Uterus (tissue), 4 donors: ENCODE data around the gene CLMP. TPM values are rescaled to one million over a fixed set of nuclear protein-coding genes. Genes with fewer than 3 reads are reported as not detected.

Experiments used
- DNase-seq, 2 donors: peaks; one replicate each; pipeline ENCODE4 v3.0.0-alpha.2; 2019 to 2020
- H3K27ac ChIP-seq, 2 donors: fragments of 200-600 bp; sonication (generic); 1 replicate in 1 of 2; 2 replicates in 1 of 2; pipeline ENCODE4 v1.5.1; 2016 to 2018
- H3K27me3 ChIP-seq, 2 donors: fragments of 200-600 bp; sonication (generic); one replicate each; pipeline ENCODE4 v1.5.1; 2018 to 2019; ENCODE audit warnings: control low read depth in 1 of 2
- H3K36me3 ChIP-seq, 2 donors: fragments of 200-600 bp; sonication (generic); one replicate each; pipeline ENCODE4 v1.5.1; 2019; ENCODE audit warnings: control low read depth in 1 of 2
- H3K4me1 ChIP-seq, 2 donors: fragments of 200-600 bp; sonication (generic); one replicate each; pipeline ENCODE4 v1.5.1; 2018 to 2019; ENCODE audit warnings: control low read depth in 1 of 2
- H3K4me3 ChIP-seq, 2 donors: fragments of 200-600 bp; sonication (generic); 1 replicate in 1 of 2; 2 replicates in 1 of 2; pipeline ENCODE4 v1.5.1; 2018 to 2019; ENCODE audit warnings: mild to moderate bottlenecking in 1 of 2
- H3K9me3 ChIP-seq, 2 donors: fragments of 200-600 bp; sonication (generic); one replicate each; pipeline ENCODE4 v1.5.1; 2019; ENCODE audit warnings: control low read depth in 1 of 2
- CTCF ChIP-seq, 4 experiments: fragments of 200-600 bp in 2 of 4; fragments of 450-650 bp in 2 of 4; sonication (generic) in 2 of 4; IDR thresholded peaks; one replicate each; pipeline ENCODE4 v1.5.1; 2016 to 2019; ENCODE audit warnings: antibody characterized with exemption in 4 of 4, mild to moderate bottlenecking in 2 of 4, moderate library complexity in 1 of 4
- POLR2A ChIP-seq, 2 donors: fragments of 450-650 bp; IDR thresholded peaks; one replicate each; pipeline ENCODE4 v1.6.1; 2016; ENCODE audit warnings: antibody characterized with exemption in 2 of 2, mild to moderate bottlenecking in 1 of 2, moderate library complexity in 1 of 2
- intact Hi-C: fragments of 100-400 bp; cut with DNase I; formaldehyde crosslinking; loops from one replicate; pipeline ENCODE4 v1.15.1; 2023; ENCODE audit warnings: low total_unique reads
- total RNA-seq, 4 donors: library from RNA; depleted of rRNA in 3 of 4; stranded (reverse); fragments of >200 nt in 3 of 4; gene quantifications; one replicate each; pipeline versions ENCODE4 v1.1.0 to v1.2.4, GENCODE V29; 2014 to 2023
- donor health status: DM: yes; HTN: yes; CAD: no.

Gene CLMP
- total RNA-seq, 4 donors from 2014 or later, result 51.6 to 143 (median 95.7) TPM

DNA sequence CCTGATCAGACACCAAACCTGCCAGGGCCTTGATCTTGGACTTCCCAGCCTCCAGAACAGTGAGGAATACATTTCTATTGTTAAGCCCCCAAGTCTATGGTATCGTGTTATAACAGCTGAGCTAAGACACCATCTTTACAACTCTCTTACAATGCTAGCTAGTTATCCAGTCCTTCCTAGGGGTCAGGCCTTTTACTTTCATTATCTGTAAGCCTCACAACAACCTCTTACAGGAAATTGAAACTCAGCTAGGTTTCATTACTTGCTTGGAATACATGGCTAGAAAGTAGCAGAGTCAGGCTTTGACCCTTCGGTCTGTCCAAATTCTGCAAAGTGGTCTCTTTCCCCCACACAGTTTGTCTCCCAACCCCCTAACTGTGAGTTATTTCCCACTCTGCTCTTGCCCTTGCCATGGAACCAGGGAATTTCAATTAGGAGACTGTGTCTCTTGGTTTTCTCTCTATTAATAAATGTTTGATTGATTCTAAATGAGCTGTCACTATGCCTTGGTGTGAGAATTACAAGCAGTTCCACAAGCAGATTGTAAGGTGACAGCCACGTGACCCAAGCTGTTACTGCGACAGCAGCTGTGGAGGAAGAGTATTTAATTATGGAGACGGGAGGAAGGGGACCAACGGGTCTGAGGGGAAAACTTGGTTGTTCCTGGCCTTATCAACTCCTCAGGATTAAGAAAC is 38.4 kb upstream of the CLMP start:
- no peaks in the 10 kb centered on the region for H3K9me3 ChIP-seq
- no peaks in the 10 kb centered on the region for H3K36me3 ChIP-seq
- no peak for TF ChIP-seq CTCF (IDR thresholded peaks at IDR 0.05)
- TF ChIP-seq POLR2A (IDR thresholded peaks at IDR 0.05), result no peak
- no peaks in the 10 kb centered on the region for H3K4me1 ChIP-seq
- H3K4me3 ChIP-seq, result no peak overlapping the region
- no peaks in the 10 kb centered on the region for H3K27me3 ChIP-seq
- H3K27ac ChIP-seq, result no peak overlapping the region
- intact Hi-C loops, result no loop called here
- no peak for DNase-seq

GRCh38 chr11:123231777-123232176 is 36.7 kb upstream of the CLMP start:
- Histone ChIP-seq H3K4me1 (no peaks in the 10 kb centered on the region), H3K36me3 (no peaks in the 10 kb centered on the region), H3K4me3 (no peak overlapping the region), H3K27ac (no peak overlapping the region), H3K9me3 (no peaks in the 10 kb centered on the region), H3K27me3 (no peaks in the 10 kb centered on the region)
- intact Hi-C loops, result no loop called here
- TF ChIP-seq POLR2A (IDR thresholded peaks at IDR 0.05), result no peak
- TF ChIP-seq CTCF (IDR thresholded peaks at IDR 0.05), result no peak
- DNase-seq, result no peak

- H3K27ac ChIP-seq, result no peak overlapping the region
- H3K4me1 ChIP-seq, result no peaks in the 10 kb centered on the region
- TF ChIP-seq CTCF (IDR thresholded peaks at IDR 0.05) (no peak), POLR2A (IDR thresholded peaks at IDR 0.05) (no peak)
- no peak for DNase-seq
- no peaks in the 10 kb centered on the region for H3K9me3 ChIP-seq
- no peak overlapping the region for H3K4me3 ChIP-seq
- no peaks in the 10 kb centered on the region for H3K36me3 ChIP-seq
- H3K27me3 ChIP-seq, result no peaks in the 10 kb centered on the region
- intact Hi-C loops, result no loop called here
These were observed 36.2 kb upstream of the CLMP start for GRCh38 chr11:123231256-123231655.

GRCh38 chr11:123230346-123230745 is 35.3 kb upstream of the CLMP start:
- Histone ChIP-seq H3K9me3 (no peaks in the 10 kb centered on the region), H3K27me3 (no peaks in the 10 kb centered on the region), H3K27ac (no peak overlapping the region), H3K36me3 (no peaks in the 10 kb centered on the region), H3K4me1 (no peaks in the 10 kb centered on the region), H3K4me3 (no peak overlapping the region)
- DNase-seq, result no peak
- intact Hi-C loops, result no loop called here
- TF ChIP-seq CTCF (IDR thresholded peaks at IDR 0.05) (no peak), POLR2A (IDR thresholded peaks at IDR 0.05) (no peak)

DNA sequence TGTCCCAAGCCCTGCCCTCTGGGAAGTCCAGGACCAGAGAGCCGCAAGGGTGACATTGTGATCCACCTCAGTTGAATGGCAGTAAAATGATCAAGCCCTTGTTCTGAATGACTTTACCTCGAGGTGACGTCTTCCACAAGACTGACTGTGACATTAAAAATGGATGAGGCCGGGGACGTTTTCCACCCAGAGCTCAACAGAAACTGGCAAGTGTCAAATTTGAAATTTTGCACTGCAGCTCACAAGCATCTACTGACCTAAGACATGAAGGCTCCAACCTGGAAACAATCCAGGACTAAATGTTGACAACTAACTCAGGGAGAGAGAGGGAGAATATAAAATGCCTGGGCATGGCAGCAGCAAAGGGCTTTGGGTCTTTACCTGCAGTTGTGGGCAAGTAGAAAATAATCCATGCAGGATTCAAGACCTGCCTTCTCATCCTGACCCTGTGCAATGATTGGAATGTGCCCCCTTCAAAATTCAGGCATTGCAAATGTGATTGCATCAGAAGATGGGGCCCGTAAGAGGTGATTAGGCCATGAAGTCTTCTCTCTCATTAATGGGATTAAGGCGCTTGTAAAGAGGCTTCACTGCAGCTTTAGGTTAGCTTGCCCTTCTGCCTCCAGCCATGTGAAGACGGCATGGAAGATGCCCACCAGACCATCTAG is 33.6 kb upstream of the CLMP start:
- Histone ChIP-seq H3K4me3 (no peak overlapping the region), H3K27ac (no peak overlapping the region), H3K36me3 (no peaks in the 10 kb centered on the region), H3K9me3 (no peaks in the 10 kb centered on the region), H3K4me1 (no peaks in the 10 kb centered on the region), H3K27me3 (no peaks in the 10 kb centered on the region)
- no peak for DNase-seq
- intact Hi-C loops, result no loop called here
- TF ChIP-seq POLR2A (IDR thresholded peaks at IDR 0.05) (no peak), CTCF (IDR thresholded peaks at IDR 0.05) (no peak)
